H9 (cell line): ENCODE measurements around the gene PRR20G. TPM values are rescaled to one million over a fixed set of nuclear protein-coding genes. Genes with fewer than 3 reads are reported as not detected.

Experiments used
- DNase-seq: peaks from one replicate; pipeline ENCODE4 v3.0.0-alpha.2; 2017
- H2AFZ ChIP-seq: one replicate; pipeline ENCODE4 v1.6.1; 2013; ENCODE audit warnings: mild to moderate bottlenecking, low read length, control low read depth, moderate library complexity
- H2AK5ac ChIP-seq: 2 replicates; pipeline ENCODE4 v1.6.1; 2013; ENCODE audit warnings: low read length, control low read depth, mixed read lengths; ENCODE audit not compliant: insufficient read length
- H2BK120ac ChIP-seq: one replicate; pipeline ENCODE4 v1.6.1; 2013; ENCODE audit warnings: low read depth, mild to moderate bottlenecking, low read length, control low read depth, inconsistent platforms; ENCODE audit not compliant: poor library complexity, severe bottlenecking
- H2BK12ac ChIP-seq: 2 replicates; pipeline ENCODE4 v1.6.1; 2013; ENCODE audit warnings: low read length, control low read depth, mixed read lengths, low read depth; ENCODE audit not compliant: insufficient read length
- H2BK15ac ChIP-seq: 2 replicates; pipeline ENCODE4 v1.6.1; 2013; ENCODE audit warnings: low read depth, low read length, control low read depth
- H2BK20ac ChIP-seq: one replicate; pipeline ENCODE4 v1.6.1; 2013; ENCODE audit warnings: low read depth, mild to moderate bottlenecking, low read length, control low read depth, inconsistent platforms; ENCODE audit not compliant: poor library complexity, severe bottlenecking
- H2BK5ac ChIP-seq: 2 replicates; pipeline ENCODE4 v1.6.1; 2013; ENCODE audit warnings: low read length, control low read depth, mixed read lengths; ENCODE audit not compliant: insufficient read length
- H3K14ac ChIP-seq: 2 replicates; pipeline ENCODE4 v1.6.1; 2013; ENCODE audit warnings: low read length, control low read depth; ENCODE audit not compliant: insufficient read depth
- H3K18ac ChIP-seq: 2 replicates; pipeline ENCODE4 v1.6.1; 2013; ENCODE audit warnings: low read depth, mild to moderate bottlenecking, mixed read lengths, low read length, control low read depth; ENCODE audit not compliant: insufficient read length
- H3K23ac ChIP-seq: 2 replicates; pipeline ENCODE4 v1.6.1; 2013; ENCODE audit warnings: low read length, control low read depth, mixed read lengths, low read depth; ENCODE audit not compliant: insufficient read length
- H3K23me2 ChIP-seq: 2 replicates; pipeline ENCODE4 v1.6.1; 2013; ENCODE audit warnings: low read depth, mild to moderate bottlenecking, mixed read lengths, low read length, control low read depth; ENCODE audit not compliant: insufficient read length, poor library complexity, severe bottlenecking
- H3K27ac ChIP-seq: 2 replicates; pipeline ENCODE4 v1.5.1; 2013; ENCODE audit warnings: low read length, control low read depth, mixed read lengths, low read depth; ENCODE audit not compliant: insufficient read length
- H3K27me3 ChIP-seq: 2 replicates; pipeline ENCODE4 v1.6.1; 2013; ENCODE audit warnings: low read length, control low read depth, inconsistent platforms; ENCODE audit not compliant: insufficient read depth
- H3K4ac ChIP-seq: 2 replicates; pipeline ENCODE4 v1.6.1; 2013; ENCODE audit warnings: low read depth, mild to moderate bottlenecking, control low read depth, inconsistent platforms, low read length, moderate library complexity
- H3K4me1 ChIP-seq: 2 replicates; pipeline ENCODE4 v1.6.1; 2013; ENCODE audit warnings: low read length, control low read depth, inconsistent platforms; ENCODE audit not compliant: insufficient read depth
- H3K4me2 ChIP-seq: 2 replicates; pipeline ENCODE4 v1.6.1; 2013; ENCODE audit warnings: low read length, control low read depth, mixed read lengths; ENCODE audit not compliant: insufficient read length, insufficient read depth
- H3K56ac ChIP-seq: 2 replicates; pipeline ENCODE4 v1.6.1; 2013; ENCODE audit warnings: low read depth, mild to moderate bottlenecking, mixed read lengths, low read length, control low read depth; ENCODE audit not compliant: insufficient read length
- H3K79me1 ChIP-seq: 2 replicates; pipeline ENCODE4 v1.6.1; 2013; ENCODE audit warnings: low read depth, mild to moderate bottlenecking, moderate library complexity, low read length, control low read depth, inconsistent platforms; ENCODE audit not compliant: insufficient read depth, poor library complexity, severe bottlenecking
- H3K79me2 ChIP-seq: 2 replicates; pipeline ENCODE4 v1.6.1; 2013; ENCODE audit warnings: low read length, control low read depth, inconsistent platforms; ENCODE audit not compliant: insufficient read depth
- H3K9ac ChIP-seq: 2 replicates; pipeline ENCODE4 v1.6.1; 2013; ENCODE audit warnings: low read length, control low read depth, mixed read lengths; ENCODE audit not compliant: insufficient read length; ENCODE audit errors: extremely low read depth
- H3K9me3 ChIP-seq: one replicate; pipeline ENCODE4 v1.6.1; 2013; ENCODE audit warnings: low read depth, low read length, inconsistent platforms; ENCODE audit not compliant: control insufficient read depth
- H3T11ph ChIP-seq: one replicate; pipeline ENCODE4 v1.6.1; 2013; ENCODE audit warnings: mild to moderate bottlenecking, low read length, control low read depth, inconsistent platforms
- H4K20me1 ChIP-seq: one replicate; pipeline ENCODE4 v1.6.1; 2013; ENCODE audit not compliant: control insufficient read depth, insufficient read length, insufficient read depth
- H4K5ac ChIP-seq: 2 replicates; pipeline ENCODE4 v1.6.1; 2013; ENCODE audit warnings: low read depth, mild to moderate bottlenecking, mixed read lengths, low read length, control low read depth; ENCODE audit not compliant: insufficient read length
- H4K8ac ChIP-seq: replicated peaks from 2 replicates; pipeline ENCODE4 v1.6.1; 2013; ENCODE audit warnings: low read length, control low read depth, mixed read lengths, low read depth; ENCODE audit not compliant: insufficient read length
- H4K91ac ChIP-seq: 2 replicates; pipeline ENCODE4 v1.6.1; 2013; ENCODE audit warnings: low read depth, mild to moderate bottlenecking, moderate library complexity, mixed read lengths, low read length, control low read depth; ENCODE audit not compliant: insufficient read length
- H3K27ac Mint-ChIP-seq, 3 experiments: 2 replicates in 2 of 3; 3 replicates in 1 of 3; pipeline ENCODE4 v1.8.0; 2020 to 2021; ENCODE audit warnings: mixed read lengths in 3 of 3, mild to moderate bottlenecking in 1 of 3, moderate library complexity in 1 of 3
- H3K27me3 Mint-ChIP-seq: 2 replicates; pipeline ENCODE4 v1.8.0; 2021; ENCODE audit warnings: low read depth, mild to moderate bottlenecking, moderate library complexity, mixed read lengths
- H3K36me3 Mint-ChIP-seq, 3 experiments: 2 replicates in 2 of 3; 3 replicates in 1 of 3; pipeline ENCODE4 v1.8.0; 2020 to 2021; ENCODE audit warnings: low read depth in 3 of 3, mixed read lengths in 3 of 3; ENCODE audit not compliant: insufficient read depth in 1 of 3
- H3K4me1 Mint-ChIP-seq, 2 experiments: 2 replicates each; pipeline ENCODE4 v1.8.0; 2020; ENCODE audit warnings: mixed read lengths in 2 of 2
- H3K4me3 Mint-ChIP-seq, 2 experiments: 2 replicates in 1 of 2; 3 replicates in 1 of 2; pipeline ENCODE4 v1.8.0; 2020 to 2021; ENCODE audit warnings: mild to moderate bottlenecking in 2 of 2, mixed read lengths in 2 of 2, moderate library complexity in 1 of 2
- H3K9me3 Mint-ChIP-seq, 2 experiments: 2 replicates in 1 of 2; 3 replicates in 1 of 2; pipeline ENCODE4 v1.8.0; 2020; ENCODE audit warnings: mild to moderate bottlenecking in 2 of 2, mixed read lengths in 2 of 2, moderate library complexity in 1 of 2
- WGBS: extraction: QIAGEN DNeasy Blood & Tissue Kit; methylation state at CpG from one replicate; pipeline ENCODE4 v1.1.7; 2013; ENCODE audit warnings: missing lambda C conversion rate, low lambda C conversion rate, mixed read lengths; ENCODE audit not compliant: insufficient read length; ENCODE audit errors: extremely low coverage; 5-methylcytosine and 5-hydroxymethylcytosine counted together
- total RNA-seq: library from RNA; stranded (reverse); gene quantifications from 2 replicates; pipeline ENCODE4 v1.2.1, GENCODE V29; 2021
- TF ChIP-seq, protein P1 (sequence below): fragments of 200-600 bp; sonication (generic); conservative IDR thresholded peaks from 3 replicates; pipeline ENCODE4 v1.8.0; 2021; ENCODE audit warnings: antibody characterized with exemption, mild to moderate bottlenecking

Gene PRR20G
- total RNA-seq, 1 experiment from 2014 or later, result 0.35 TPM

GRCh38 chr3:127325629-127325961 is 37.7 kb upstream of the PRR20G start:
- Histone ChIP-seq H3T11ph (no peak overlapping the region), H3K14ac (no peak overlapping the region; the same call in 1 of the 2 replicates), H3K4ac (no peak overlapping the region), H3K56ac (no peak overlapping the region), H3K4me2 (no peak overlapping the region), H2BK20ac (no peak overlapping the region), H3K23ac (no peak overlapping the region), H4K91ac (no peak overlapping the region), H3K23me2 (no peaks in the 10 kb centered on the region), H2AFZ (no peak overlapping the region), H3K18ac (no peak overlapping the region), H3K27ac (no peak overlapping the region), H3K79me2 (no peaks in the 10 kb centered on the region), H2AK5ac (no peak overlapping the region), H4K5ac (no peak overlapping the region), H2BK12ac (no peak overlapping the region), H3K9ac (no peak overlapping the region), H3K9me3 (no peaks in the 10 kb centered on the region), H3K4me1 (no peaks in the 10 kb centered on the region), H3K27me3 (no peaks in the 10 kb centered on the region), H2BK5ac (no peak overlapping the region), H3K79me1 (no peaks in the 10 kb centered on the region), H2BK120ac (no peak overlapping the region), H4K20me1 (no peaks in the 10 kb centered on the region), H2BK15ac (no peak overlapping the region), H4K8ac (no peak overlapping the region)
- DNase-seq, result no peak
- no peak overlapping the region for H3K4me3 Mint-ChIP-seq
- no peaks in the 10 kb centered on the region for H3K4me1 Mint-ChIP-seq
- peaks cover 32% of the 10 kb centered on the region for H3K27me3 Mint-ChIP-seq
- H3K9me3 Mint-ChIP-seq, result peaks cover 13 to 14% of the 10 kb centered on the region in 2 experiments
- TF ChIP-seq, protein P1, sequence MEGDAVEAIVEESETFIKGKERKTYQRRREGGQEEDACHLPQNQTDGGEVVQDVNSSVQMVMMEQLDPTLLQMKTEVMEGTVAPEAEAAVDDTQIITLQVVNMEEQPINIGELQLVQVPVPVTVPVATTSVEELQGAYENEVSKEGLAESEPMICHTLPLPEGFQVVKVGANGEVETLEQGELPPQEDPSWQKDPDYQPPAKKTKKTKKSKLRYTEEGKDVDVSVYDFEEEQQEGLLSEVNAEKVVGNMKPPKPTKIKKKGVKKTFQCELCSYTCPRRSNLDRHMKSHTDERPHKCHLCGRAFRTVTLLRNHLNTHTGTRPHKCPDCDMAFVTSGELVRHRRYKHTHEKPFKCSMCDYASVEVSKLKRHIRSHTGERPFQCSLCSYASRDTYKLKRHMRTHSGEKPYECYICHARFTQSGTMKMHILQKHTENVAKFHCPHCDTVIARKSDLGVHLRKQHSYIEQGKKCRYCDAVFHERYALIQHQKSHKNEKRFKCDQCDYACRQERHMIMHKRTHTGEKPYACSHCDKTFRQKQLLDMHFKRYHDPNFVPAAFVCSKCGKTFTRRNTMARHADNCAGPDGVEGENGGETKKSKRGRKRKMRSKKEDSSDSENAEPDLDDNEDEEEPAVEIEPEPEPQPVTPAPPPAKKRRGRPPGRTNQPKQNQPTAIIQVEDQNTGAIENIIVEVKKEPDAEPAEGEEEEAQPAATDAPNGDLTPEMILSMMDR, result no peak
- no CpG with 5 or more reads among the region's 1 CpG for WGBS
- no peak overlapping the region; a peak in 1 of 7 replicates for H3K27ac Mint-ChIP-seq
- H3K36me3 Mint-ChIP-seq, result peaks cover 0 to 3% (median 0%) of the 10 kb centered on the region in 3 experiments; a peak in 2 of 7 replicates
